Heart left ventricle (tissue), 16 donors: ENCODE results near the gene FNDC3B. TPM values are rescaled to one million over a fixed set of nuclear protein-coding genes. Genes with fewer than 3 reads are reported as not detected.
A peak's percentile ranks its signal among the peaks of the same experiment; 100 is the strongest.

Experiments
- ATAC-seq, 4 donors: fragments of 200-7000 bp; cut with Tn5 transposase; one replicate each; pipeline ENCODE4 v1.9.1; 2020 to 2022; ENCODE audit warnings: moderate library complexity in 4 of 4, mild to moderate bottlenecking in 3 of 4, moderate number of reproducible peaks in 1 of 4
- DNase-seq, 5 donors: peaks; one replicate each; pipeline ENCODE4 v3.0.0-alpha.2; 2020
- H3K27ac ChIP-seq, 12 donors: fragments of 200-600 bp; sonication (generic) in 4 of 12; one replicate each; pipeline versions ENCODE4 v1.5.0 to v1.8.0; 2016 to 2022; ENCODE audit warnings: mild to moderate bottlenecking in 2 of 12
- H3K27me3 ChIP-seq, 9 donors: fragments of 200-600 bp; sonication (generic) in 2 of 9; one replicate each; pipeline versions ENCODE4 v1.5.1 to v1.8.0; 2016 to 2022; ENCODE audit warnings: mild to moderate bottlenecking in 3 of 9
- H3K36me3 ChIP-seq, 9 donors: fragments of 200-600 bp; sonication (generic) in 2 of 9; one replicate each; pipeline versions ENCODE4 v1.5.0 to v1.8.0; 2018 to 2022; ENCODE audit warnings: mild to moderate bottlenecking in 2 of 9
- H3K4me1 ChIP-seq, 12 donors: fragments of 200-600 bp; sonication (generic) in 4 of 12; one replicate each; pipeline versions ENCODE4 v1.5.0 to v1.8.0; 2016 to 2022; ENCODE audit warnings: mild to moderate bottlenecking in 3 of 12
- H3K4me3 ChIP-seq, 12 donors: fragments of 200-600 bp; sonication (generic) in 4 of 12; one replicate each; pipeline versions ENCODE4 v1.5.0 to v1.8.0; 2017 to 2022; ENCODE audit warnings: mild to moderate bottlenecking in 9 of 12, moderate library complexity in 4 of 12
- H3K9me3 ChIP-seq, 12 donors: fragments of 200-600 bp; sonication (generic) in 4 of 12; one replicate each; pipeline versions ENCODE4 v1.5.0 to v1.8.0; 2016 to 2022; ENCODE audit warnings: mild to moderate bottlenecking in 1 of 12
- POLR2A ChIP-seq, 2 donors: fragments of 450-650 bp; IDR thresholded peaks; one replicate each; pipeline ENCODE4 v1.6.1; 2017; ENCODE audit warnings: antibody characterized with exemption in 2 of 2, mild to moderate bottlenecking in 2 of 2, moderate library complexity in 2 of 2
- WGBS, 4 donors: extraction: QIAGEN DNeasy Blood & Tissue Kit in 2 of 4; methylation state at CpG; one replicate each; pipeline versions ENCODE4 v1.1.5 to v1.1.7; 2013 to 2018; 5-methylcytosine and 5-hydroxymethylcytosine counted together
- intact Hi-C, 10 donors: fragments of 100-400 bp; cut with DNase I; formaldehyde crosslinking; loops; one replicate each; pipeline versions ENCODE4 v1.11.1 to v1.14.2; 2022
- polyA plus RNA-seq, 2 donors: library from polyadenylated mRNA; stranded (reverse); fragments of 200-250 nt; gene quantifications; one replicate each; pipeline ENCODE4 v1.2.3, GENCODE V29; 2013
- total RNA-seq, 9 donors: library from RNA; depleted of rRNA in 2 of 9; stranded (reverse); fragments of >200 nt in 2 of 9; fragmentation: NEBNext Ultra II Directional in 3 of 9; extraction: Animal tissue kit (Norgen Biotek cat#: 25700) in 3 of 9; gene quantifications; one replicate each; pipeline versions ENCODE4 v1.1.0 to v1.2.4, GENCODE V29; 2016 to 2023
- TF ChIP-seq, protein P1 (sequence below), 12 donors: fragments of 200-600 bp; sonication (generic) in 4 of 12; IDR thresholded peaks; one replicate each; pipeline versions ENCODE4 v1.5.0 to v1.8.0; 2018 to 2022; ENCODE audit warnings: antibody characterized with exemption in 12 of 12, mild to moderate bottlenecking in 5 of 12
- donor health status: ischemic (EF 13 %, LVEDD 7.1; RV severe dilation, severe dysfunction).
- donor health status: healthy with polysubstance abuse.
- donor health status: DM: no; HTN: yes; CAD: no.
- donor health status: DM: no; HTN: no; CAD: no.
- donor health status: ischemic (EF 25% LVEDD 6.9; RV normal size, moderate dysfunction).
- donor health status: ischemic (EF 25% LVEDD 5.7; RV mildly dilated, moderate dysfunction).
- donor health status: healthy.
- donor health status: DM: yes; HTN: yes; CAD: no.
- donor health status: ischemic (EF 35%, LVEDD 5.7; RV mildly dilated, moderate dysfunction).
- donor health status: nonischemic (EF 11% LVEDD 7.7; RV severe dilation, severe dysfunction).
- donor health status: DM: yes; HTN: yes; CAD: no.
- donor health status: PGD.
- donor health status: ischemic (EF 29% LVEDD 5.4; RV normal size, mild dysfunction).
- donor health status: nonischemic (EF 23%, LVEDD 6.1; RV moderate dilation, normal function).

FNDC3B gene
- total and polyA plus RNA-seq, 11 donors, result 9.4 to 113 (median 68.2) TPM

DNA sequence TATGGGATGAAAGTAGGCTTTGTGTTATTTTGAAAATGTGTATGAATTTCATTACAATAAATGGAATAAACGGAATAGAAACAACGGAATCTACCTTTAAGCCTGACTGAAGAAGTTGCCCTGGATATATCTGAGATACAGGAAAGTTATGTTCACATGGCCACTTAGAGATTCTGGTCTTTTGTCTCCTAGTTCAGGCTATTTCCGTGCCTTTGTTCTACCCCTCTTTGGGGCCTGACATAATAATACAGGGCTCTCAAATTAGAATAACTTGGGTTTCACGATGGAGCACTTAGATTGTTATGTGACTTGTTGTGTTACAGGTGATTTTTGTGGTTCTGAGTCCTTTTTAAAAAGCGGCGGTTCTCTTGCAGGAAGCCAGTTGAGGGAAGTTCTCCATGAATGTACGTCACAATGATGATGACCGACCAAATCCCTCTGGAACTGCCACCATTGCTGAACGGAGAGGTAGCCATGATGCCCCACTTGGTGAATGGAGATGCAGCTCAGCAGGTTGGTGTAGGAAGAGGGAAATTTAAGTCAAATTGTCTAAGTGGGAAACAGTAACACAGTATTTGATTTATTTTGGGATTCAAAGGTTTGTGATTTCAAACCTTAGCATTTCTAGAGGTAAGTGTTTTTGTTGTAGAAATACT is 72.8 kb downstream of the FNDC3B start:
- intact Hi-C loops, result loop anchor here in 1 of 10 donors (10.0 kb wide), 1 partner anchor 67 kb away; no protein-coding TSS in a partner anchor
- no peaks in the 10 kb centered on the region for H3K27me3 ChIP-seq
- TF ChIP-seq, protein P1, sequence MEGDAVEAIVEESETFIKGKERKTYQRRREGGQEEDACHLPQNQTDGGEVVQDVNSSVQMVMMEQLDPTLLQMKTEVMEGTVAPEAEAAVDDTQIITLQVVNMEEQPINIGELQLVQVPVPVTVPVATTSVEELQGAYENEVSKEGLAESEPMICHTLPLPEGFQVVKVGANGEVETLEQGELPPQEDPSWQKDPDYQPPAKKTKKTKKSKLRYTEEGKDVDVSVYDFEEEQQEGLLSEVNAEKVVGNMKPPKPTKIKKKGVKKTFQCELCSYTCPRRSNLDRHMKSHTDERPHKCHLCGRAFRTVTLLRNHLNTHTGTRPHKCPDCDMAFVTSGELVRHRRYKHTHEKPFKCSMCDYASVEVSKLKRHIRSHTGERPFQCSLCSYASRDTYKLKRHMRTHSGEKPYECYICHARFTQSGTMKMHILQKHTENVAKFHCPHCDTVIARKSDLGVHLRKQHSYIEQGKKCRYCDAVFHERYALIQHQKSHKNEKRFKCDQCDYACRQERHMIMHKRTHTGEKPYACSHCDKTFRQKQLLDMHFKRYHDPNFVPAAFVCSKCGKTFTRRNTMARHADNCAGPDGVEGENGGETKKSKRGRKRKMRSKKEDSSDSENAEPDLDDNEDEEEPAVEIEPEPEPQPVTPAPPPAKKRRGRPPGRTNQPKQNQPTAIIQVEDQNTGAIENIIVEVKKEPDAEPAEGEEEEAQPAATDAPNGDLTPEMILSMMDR (IDR thresholded peaks at IDR 0.05), result no peak
- no peak for TF ChIP-seq POLR2A (IDR thresholded peaks at IDR 0.05)
- no peaks in the 10 kb centered on the region for H3K9me3 ChIP-seq
- H3K4me1 ChIP-seq, result peaks cover 0 to 38% (median 18%) of the 10 kb centered on the region in 12 donors
- no peak overlapping the region for H3K27ac ChIP-seq
- H3K36me3 ChIP-seq, result peaks cover 0 to 56% (median 44%) of the 10 kb centered on the region in 9 donors
- WGBS, 4 donors, result 93 to 96% (median 94%) methylated on average over 9 of the region's 9 CpGs
- DNase-seq (no peak), ATAC-seq (no peak)
- no peak overlapping the region for H3K4me3 ChIP-seq

DNA sequence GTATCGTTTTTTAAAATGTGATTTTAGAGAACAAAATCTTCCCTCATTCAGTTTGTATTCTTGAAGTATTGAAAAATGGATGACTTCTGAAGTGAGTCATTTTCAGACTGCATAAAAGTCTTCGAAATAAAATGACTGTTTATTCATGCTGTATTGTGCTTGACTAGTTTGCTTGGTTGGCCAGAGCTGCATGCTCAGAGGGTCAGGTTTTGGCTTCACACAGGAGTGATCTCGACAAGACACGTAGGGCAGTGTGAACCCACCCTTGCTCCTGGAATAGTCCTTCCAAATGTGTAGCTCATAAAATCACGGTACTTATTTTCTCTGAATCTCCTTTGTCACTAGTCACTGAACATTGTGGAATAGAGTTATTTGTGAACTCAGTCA is 73.3 kb downstream of the FNDC3B start:
- 80 to 87% (median 86%) methylated on average over 5 of the region's 5 CpGs for WGBS, 4 donors
- no peaks in the 10 kb centered on the region for H3K9me3 ChIP-seq
- intact Hi-C loops, result loop anchor here in 1 of 10 donors (10.0 kb wide), 1 partner anchor 68 kb away; no protein-coding TSS in a partner anchor
- no peak overlapping the region for H3K4me3 ChIP-seq
- H3K27ac ChIP-seq, result no peak overlapping the region
- peaks cover 0 to 32% (median 14%) of the 10 kb centered on the region in 12 donors for H3K4me1 ChIP-seq
- no peaks in the 10 kb centered on the region for H3K27me3 ChIP-seq
- ATAC-seq (no peak), DNase-seq (no peak)
- TF ChIP-seq POLR2A (IDR thresholded peaks at IDR 0.05), result no peak
- TF ChIP-seq, protein P1 (IDR thresholded peaks at IDR 0.05), result no peak
- H3K36me3 ChIP-seq, result peaks cover 0 to 59% (median 45%) of the 10 kb centered on the region in 9 donors

DNA sequence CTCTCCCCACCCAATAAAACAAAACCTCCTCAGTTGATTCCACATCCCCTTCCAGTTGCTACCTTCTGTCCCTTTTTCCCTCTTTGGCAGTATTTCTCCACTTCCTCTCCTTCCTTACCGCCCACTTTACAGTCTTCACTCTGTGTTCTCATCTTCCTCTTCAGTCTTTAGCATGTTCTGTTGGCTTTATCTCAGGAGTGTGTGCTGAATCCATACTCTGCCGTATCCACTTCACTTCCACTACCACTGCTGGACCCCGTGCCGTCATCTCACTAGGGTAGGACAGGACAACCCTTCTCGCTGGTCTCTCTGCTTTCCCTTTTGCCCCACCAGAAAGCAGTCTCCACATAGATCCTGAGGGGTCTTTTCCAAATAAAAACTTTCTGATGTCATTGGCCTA is 74.3 kb downstream of the FNDC3B start:
- 92 to 94% (median 93%) methylated on average over 5 of the region's 5 CpGs for WGBS, 4 donors
- H3K9me3 ChIP-seq, result no peaks in the 10 kb centered on the region
- no peak overlapping the region for H3K27ac ChIP-seq
- H3K4me3 ChIP-seq, result no peak overlapping the region
- DNase-seq (no peak), ATAC-seq (no peak)
- no peak for TF ChIP-seq POLR2A (IDR thresholded peaks at IDR 0.05)
- TF ChIP-seq, protein P1 (IDR thresholded peaks at IDR 0.05), result no peak
- peaks cover 0 to 23% (median 7%) of the 10 kb centered on the region in 12 donors for H3K4me1 ChIP-seq
- H3K27me3 ChIP-seq, result no peaks in the 10 kb centered on the region
- intact Hi-C loops, result loop anchor here in 1 of 10 donors (10.0 kb wide), 1 partner anchor 69 kb away; no protein-coding TSS in a partner anchor
- peaks cover 0 to 64% (median 47%) of the 10 kb centered on the region in 9 donors for H3K36me3 ChIP-seq

DNA sequence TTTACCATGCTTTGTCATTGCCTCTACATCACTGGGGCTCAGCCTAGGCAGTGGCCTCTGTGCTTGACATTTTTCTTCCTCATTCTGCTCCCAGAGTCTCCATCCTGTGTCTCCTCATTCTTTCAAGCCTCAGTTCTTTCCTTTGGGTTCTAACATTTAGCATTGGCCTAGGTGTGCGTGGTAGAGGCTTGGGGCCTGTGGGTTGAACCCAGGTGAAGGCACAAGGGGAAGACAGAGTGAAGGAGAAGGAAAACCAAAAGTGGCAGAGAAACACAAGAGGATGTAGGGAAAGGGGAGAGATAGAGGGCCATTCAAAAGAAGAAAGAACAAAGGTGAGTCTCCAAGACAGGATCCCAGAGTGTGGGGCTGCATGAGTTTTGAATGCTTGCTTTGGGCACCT is 75.7 kb downstream of the FNDC3B start:
- 94 to 97% (median 97%) methylated on average over 1 of the region's 1 CpG for WGBS, 4 donors
- Histone ChIP-seq H3K4me3 (no peak overlapping the region), H3K9me3 (no peaks in the 10 kb centered on the region), H3K27ac (no peak overlapping the region), H3K36me3 (peaks cover 0 to 71% (median 47%) of the 10 kb centered on the region in 9 donors), H3K27me3 (no peaks in the 10 kb centered on the region), H3K4me1 (peaks cover 0 to 19% (median 8%) of the 10 kb centered on the region in 12 donors)
- intact Hi-C loops, result loop anchor here in 1 of 10 donors (10.0 kb wide), 1 partner anchor 70 kb away; no protein-coding TSS in a partner anchor
- ATAC-seq (peak in 1 of 4 donors; percentile 38), DNase-seq (no peak)
- TF ChIP-seq, protein P1 (IDR thresholded peaks at IDR 0.05), result no peak
- no peak for TF ChIP-seq POLR2A (IDR thresholded peaks at IDR 0.05)
